GM23338 (cell line): ENCODE results near the gene NFATC3. TPM values are rescaled to one million over a fixed set of nuclear protein-coding genes. Genes with fewer than 3 reads are reported as not detected.

Source experiments
- ATAC-seq: fragments of 200-7000 bp; cut with Tn5 transposase; 3 replicates; pipeline ENCODE4 v1.9.1; 2020
- DNase-seq: peaks from one replicate; pipeline ENCODE4 v3.0.0-alpha.2; 2015; ENCODE audit warnings: low spot score
- H2AFZ ChIP-seq: fragments of 200-600 bp; sonication (generic); 2 replicates; pipeline ENCODE4 v1.8.0; 2016; ENCODE audit warnings: antibody characterized with exemption, mild to moderate bottlenecking, moderate library complexity
- H3F3A ChIP-seq: fragments of 200-600 bp; sonication (generic); replicated peaks from 2 replicates; pipeline ENCODE4 v1.8.0; 2017; ENCODE audit warnings: antibody characterized with exemption, mixed run types, low read depth
- H3K27ac ChIP-seq: fragments of 200-600 bp; sonication (generic); 2 replicates; pipeline ENCODE4 v1.6.1; 2016; ENCODE audit warnings: low read depth
- H3K27me3 ChIP-seq: fragments of 200-600 bp; sonication (generic); 2 replicates; pipeline ENCODE4 v1.8.0; 2016; ENCODE audit warnings: mild to moderate bottlenecking, mixed run types, moderate library complexity; ENCODE audit not compliant: insufficient read depth
- H3K36me3 ChIP-seq: fragments of 200-600 bp; sonication (generic); 2 replicates; pipeline ENCODE4 v1.8.0; 2016; ENCODE audit warnings: mild to moderate bottlenecking; ENCODE audit not compliant: insufficient read depth
- H3K4me1 ChIP-seq: fragments of 200-600 bp; sonication (generic); 2 replicates; pipeline ENCODE4 v1.8.0; 2016; ENCODE audit warnings: mild to moderate bottlenecking, moderate library complexity; ENCODE audit not compliant: insufficient read depth
- H3K4me2 ChIP-seq: fragments of 200-600 bp; sonication (generic); 2 replicates; pipeline ENCODE4 v1.7.1; 2017; ENCODE audit warnings: mixed run types
- H3K4me3 ChIP-seq: fragments of 200-600 bp; sonication (generic); 2 replicates; pipeline ENCODE4 v1.6.1; 2016; ENCODE audit warnings: mixed run types
- H3K79me2 ChIP-seq: fragments of 200-600 bp; sonication (generic); replicated peaks from 2 replicates; pipeline ENCODE4 v1.8.0; 2017; ENCODE audit warnings: mild to moderate bottlenecking; ENCODE audit not compliant: insufficient read depth
- H3K9me2 ChIP-seq: fragments of 200-600 bp; sonication (generic); 2 replicates; pipeline ENCODE4 v1.8.0; 2017; ENCODE audit not compliant: insufficient read depth
- H4K20me1 ChIP-seq: fragments of 200-600 bp; sonication (generic); replicated peaks from 2 replicates; pipeline ENCODE4 v1.8.0; 2017; ENCODE audit warnings: mild to moderate bottlenecking; ENCODE audit not compliant: insufficient read depth
- H3K27ac Mint-ChIP-seq: 2 replicates; pipeline ENCODE4 v1.8.0; 2020; ENCODE audit warnings: inconsistent platforms, mild to moderate bottlenecking, moderate library complexity, mixed read lengths
- H3K27me3 Mint-ChIP-seq: 3 replicates; pipeline ENCODE4 v1.8.0; 2022; ENCODE audit warnings: low read depth, mild to moderate bottlenecking, moderate library complexity, mixed read lengths, inconsistent platforms; ENCODE audit not compliant: insufficient read depth, poor library complexity
- H3K36me3 Mint-ChIP-seq: 3 replicates; pipeline ENCODE4 v1.8.0; 2021; ENCODE audit warnings: low read depth, mild to moderate bottlenecking, inconsistent platforms, moderate library complexity, mixed read lengths
- H3K4me1 Mint-ChIP-seq: 3 replicates; pipeline ENCODE4 v1.8.0; 2020; ENCODE audit warnings: mild to moderate bottlenecking, inconsistent platforms, mixed read lengths
- H3K4me3 Mint-ChIP-seq: 3 replicates; pipeline ENCODE4 v1.8.0; 2021; ENCODE audit warnings: moderate library complexity, mild to moderate bottlenecking, inconsistent platforms, mixed read lengths
- H3K9me3 Mint-ChIP-seq: 3 replicates; pipeline ENCODE4 v1.8.0; 2020; ENCODE audit warnings: moderate library complexity, mild to moderate bottlenecking, inconsistent platforms, mixed read lengths
- CREB1 ChIP-seq: fragments of 250-450 bp; sonication (Bioruptor Pico); IDR thresholded peaks from 2 replicates; pipeline ENCODE4 v1.5.0; 2020; ENCODE audit warnings: low read depth, mild to moderate bottlenecking, moderate library complexity
- CTCF ChIP-seq, 2 experiments: fragments of 200-600 bp in 1 of 2; sonication (generic) in 1 of 2; conservative IDR thresholded peaks; 2 replicates each; pipeline versions ENCODE4 v1.5.1 to v1.6.1; 2016 to 2017; ENCODE audit warnings: antibody characterized with exemption in 2 of 2, low read depth in 2 of 2, mild to moderate bottlenecking in 2 of 2, moderate library complexity in 1 of 2
- EZH2 ChIP-seq: fragments of 200-600 bp; sonication (generic); IDR thresholded peaks from one replicate; pipeline ENCODE4 v1.8.0; 2017; ENCODE audit warnings: antibody characterized with exemption, mild to moderate bottlenecking, low read depth; ENCODE audit not compliant: unreplicated experiment
- EZH2phosphoT487 ChIP-seq: fragments of 200-600 bp; sonication (generic); IDR thresholded peaks from one replicate; pipeline ENCODE4 v1.8.1; 2018; ENCODE audit warnings: antibody characterized with exemption; ENCODE audit not compliant: unreplicated experiment
- JUNB ChIP-seq: IDR thresholded peaks from one replicate; pipeline ENCODE4 v1.6.1; 2016; ENCODE audit warnings: antibody characterized with exemption; ENCODE audit not compliant: unreplicated experiment
- NANOG ChIP-seq: IDR thresholded peaks from 2 replicates; pipeline ENCODE4 v1.6.1; 2016; ENCODE audit warnings: antibody characterized with exemption, borderline replicate concordance
- POLR2AphosphoS5 ChIP-seq: IDR thresholded peaks from 2 replicates; pipeline ENCODE4 v1.6.1; 2016; ENCODE audit warnings: antibody characterized with exemption, low read depth
- STAT1 ChIP-seq: IDR thresholded peaks from one replicate; pipeline ENCODE4 v1.6.1; 2016; ENCODE audit warnings: antibody characterized with exemption; ENCODE audit not compliant: unreplicated experiment
- ZNF114 ChIP-seq: fragments of 250-450 bp; sonication (Bioruptor Pico); IDR thresholded peaks from 2 replicates; pipeline ENCODE4 v1.5.0; 2020; ENCODE audit warnings: mild to moderate bottlenecking, moderate library complexity
- ZNF331 ChIP-seq: fragments of 250-450 bp; sonication (Bioruptor Pico); IDR thresholded peaks from 2 replicates; pipeline ENCODE4 v1.5.0; 2020; ENCODE audit warnings: low read depth, mild to moderate bottlenecking, moderate library complexity
- polyA plus RNA-seq: library from polyadenylated mRNA; unstranded; fragments of >200 nt; fragmentation: Nextera tagmentation; extraction: Ambion mirVana; gene quantifications from 2 replicates; pipeline ENCODE4 v1.2.1, GENCODE V29; 2016
- total RNA-seq: library from RNA; depleted of rRNA; stranded (reverse); fragments of >200 nt; shearing (Covaris generic); gene quantifications from 2 replicates; pipeline ENCODE4 v1.2.3, GENCODE V29; 2014
- TF ChIP-seq, protein P1 (sequence below): IDR thresholded peaks from 2 replicates; pipeline ENCODE4 v1.6.1; 2016; ENCODE audit warnings: antibody characterized with exemption
- TF ChIP-seq, protein P2 (sequence below): fragments of 250-450 bp; sonication (Bioruptor Pico); IDR thresholded peaks from 2 replicates; pipeline ENCODE4 v1.5.0; 2020; ENCODE audit warnings: mild to moderate bottlenecking, moderate library complexity
- TF ChIP-seq, protein P3 (sequence below): IDR thresholded peaks from one replicate; pipeline ENCODE4 v1.6.1; 2018; ENCODE audit warnings: antibody characterized with exemption; ENCODE audit not compliant: unreplicated experiment

The NFATC3 gene
- total and polyA plus RNA-seq, 2 experiments from 2014 or later = 9.2 to 40.9 TPM

DNA sequence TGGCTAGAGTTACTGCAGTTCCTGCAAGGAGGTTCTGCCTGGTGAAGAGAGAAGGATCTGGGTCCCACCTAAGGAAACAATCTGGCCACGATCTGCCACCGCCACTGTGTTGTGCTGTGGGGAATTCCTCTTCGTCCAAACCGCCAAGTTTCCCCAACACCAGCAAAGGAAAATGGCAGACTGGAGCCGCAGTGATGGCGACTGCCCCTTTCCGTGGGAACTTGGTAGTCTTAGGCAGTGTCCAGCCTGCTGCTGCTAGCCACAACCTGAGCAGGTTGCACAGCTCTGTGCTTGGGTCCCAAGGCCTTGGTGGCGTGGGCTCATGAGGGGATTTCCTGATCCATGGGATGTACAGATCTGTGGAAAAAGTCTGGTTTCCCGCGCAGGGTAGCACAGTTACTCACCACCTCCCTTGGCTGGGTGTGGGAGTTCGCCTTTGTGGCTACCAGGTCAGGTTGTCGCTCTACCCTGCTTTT is 28.6 kb downstream of the NFATC3 start:
- Histone ChIP-seq H3K4me1 (no peaks in the 10 kb centered on the region), H3K79me2 (peaks cover 98% of the 10 kb centered on the region), H2AFZ (no peak overlapping the region), H3K27ac (no peak overlapping the region), H3F3A (no peaks in the 10 kb centered on the region), H3K36me3 (no peaks in the 10 kb centered on the region), H3K4me3 (no peak overlapping the region), H3K9me2 (no peaks in the 10 kb centered on the region), H3K4me2 (no peak overlapping the region), H4K20me1 (peaks cover 48% of the 10 kb centered on the region), H3K27me3 (no peaks in the 10 kb centered on the region)
- TF ChIP-seq CREB1 (CRISPR knock-in tag) = no peak
- no peak for TF ChIP-seq POLR2AphosphoS5
- no peak for TF ChIP-seq JUNB
- no peak for TF ChIP-seq ZNF114 (CRISPR knock-in tag)
- no peak for TF ChIP-seq STAT1
- TF ChIP-seq, protein P1, sequence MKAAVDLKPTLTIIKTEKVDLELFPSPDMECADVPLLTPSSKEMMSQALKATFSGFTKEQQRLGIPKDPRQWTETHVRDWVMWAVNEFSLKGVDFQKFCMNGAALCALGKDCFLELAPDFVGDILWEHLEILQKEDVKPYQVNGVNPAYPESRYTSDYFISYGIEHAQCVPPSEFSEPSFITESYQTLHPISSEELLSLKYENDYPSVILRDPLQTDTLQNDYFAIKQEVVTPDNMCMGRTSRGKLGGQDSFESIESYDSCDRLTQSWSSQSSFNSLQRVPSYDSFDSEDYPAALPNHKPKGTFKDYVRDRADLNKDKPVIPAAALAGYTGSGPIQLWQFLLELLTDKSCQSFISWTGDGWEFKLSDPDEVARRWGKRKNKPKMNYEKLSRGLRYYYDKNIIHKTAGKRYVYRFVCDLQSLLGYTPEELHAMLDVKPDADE = no peak
- TF ChIP-seq CTCF (conservative IDR thresholded peaks at IDR 0.05; ENCODE audit: low read depth in 2 of 2) = no peak
- TF ChIP-seq ZNF331 (CRISPR knock-in tag) = no peak
- TF ChIP-seq, protein P2, sequence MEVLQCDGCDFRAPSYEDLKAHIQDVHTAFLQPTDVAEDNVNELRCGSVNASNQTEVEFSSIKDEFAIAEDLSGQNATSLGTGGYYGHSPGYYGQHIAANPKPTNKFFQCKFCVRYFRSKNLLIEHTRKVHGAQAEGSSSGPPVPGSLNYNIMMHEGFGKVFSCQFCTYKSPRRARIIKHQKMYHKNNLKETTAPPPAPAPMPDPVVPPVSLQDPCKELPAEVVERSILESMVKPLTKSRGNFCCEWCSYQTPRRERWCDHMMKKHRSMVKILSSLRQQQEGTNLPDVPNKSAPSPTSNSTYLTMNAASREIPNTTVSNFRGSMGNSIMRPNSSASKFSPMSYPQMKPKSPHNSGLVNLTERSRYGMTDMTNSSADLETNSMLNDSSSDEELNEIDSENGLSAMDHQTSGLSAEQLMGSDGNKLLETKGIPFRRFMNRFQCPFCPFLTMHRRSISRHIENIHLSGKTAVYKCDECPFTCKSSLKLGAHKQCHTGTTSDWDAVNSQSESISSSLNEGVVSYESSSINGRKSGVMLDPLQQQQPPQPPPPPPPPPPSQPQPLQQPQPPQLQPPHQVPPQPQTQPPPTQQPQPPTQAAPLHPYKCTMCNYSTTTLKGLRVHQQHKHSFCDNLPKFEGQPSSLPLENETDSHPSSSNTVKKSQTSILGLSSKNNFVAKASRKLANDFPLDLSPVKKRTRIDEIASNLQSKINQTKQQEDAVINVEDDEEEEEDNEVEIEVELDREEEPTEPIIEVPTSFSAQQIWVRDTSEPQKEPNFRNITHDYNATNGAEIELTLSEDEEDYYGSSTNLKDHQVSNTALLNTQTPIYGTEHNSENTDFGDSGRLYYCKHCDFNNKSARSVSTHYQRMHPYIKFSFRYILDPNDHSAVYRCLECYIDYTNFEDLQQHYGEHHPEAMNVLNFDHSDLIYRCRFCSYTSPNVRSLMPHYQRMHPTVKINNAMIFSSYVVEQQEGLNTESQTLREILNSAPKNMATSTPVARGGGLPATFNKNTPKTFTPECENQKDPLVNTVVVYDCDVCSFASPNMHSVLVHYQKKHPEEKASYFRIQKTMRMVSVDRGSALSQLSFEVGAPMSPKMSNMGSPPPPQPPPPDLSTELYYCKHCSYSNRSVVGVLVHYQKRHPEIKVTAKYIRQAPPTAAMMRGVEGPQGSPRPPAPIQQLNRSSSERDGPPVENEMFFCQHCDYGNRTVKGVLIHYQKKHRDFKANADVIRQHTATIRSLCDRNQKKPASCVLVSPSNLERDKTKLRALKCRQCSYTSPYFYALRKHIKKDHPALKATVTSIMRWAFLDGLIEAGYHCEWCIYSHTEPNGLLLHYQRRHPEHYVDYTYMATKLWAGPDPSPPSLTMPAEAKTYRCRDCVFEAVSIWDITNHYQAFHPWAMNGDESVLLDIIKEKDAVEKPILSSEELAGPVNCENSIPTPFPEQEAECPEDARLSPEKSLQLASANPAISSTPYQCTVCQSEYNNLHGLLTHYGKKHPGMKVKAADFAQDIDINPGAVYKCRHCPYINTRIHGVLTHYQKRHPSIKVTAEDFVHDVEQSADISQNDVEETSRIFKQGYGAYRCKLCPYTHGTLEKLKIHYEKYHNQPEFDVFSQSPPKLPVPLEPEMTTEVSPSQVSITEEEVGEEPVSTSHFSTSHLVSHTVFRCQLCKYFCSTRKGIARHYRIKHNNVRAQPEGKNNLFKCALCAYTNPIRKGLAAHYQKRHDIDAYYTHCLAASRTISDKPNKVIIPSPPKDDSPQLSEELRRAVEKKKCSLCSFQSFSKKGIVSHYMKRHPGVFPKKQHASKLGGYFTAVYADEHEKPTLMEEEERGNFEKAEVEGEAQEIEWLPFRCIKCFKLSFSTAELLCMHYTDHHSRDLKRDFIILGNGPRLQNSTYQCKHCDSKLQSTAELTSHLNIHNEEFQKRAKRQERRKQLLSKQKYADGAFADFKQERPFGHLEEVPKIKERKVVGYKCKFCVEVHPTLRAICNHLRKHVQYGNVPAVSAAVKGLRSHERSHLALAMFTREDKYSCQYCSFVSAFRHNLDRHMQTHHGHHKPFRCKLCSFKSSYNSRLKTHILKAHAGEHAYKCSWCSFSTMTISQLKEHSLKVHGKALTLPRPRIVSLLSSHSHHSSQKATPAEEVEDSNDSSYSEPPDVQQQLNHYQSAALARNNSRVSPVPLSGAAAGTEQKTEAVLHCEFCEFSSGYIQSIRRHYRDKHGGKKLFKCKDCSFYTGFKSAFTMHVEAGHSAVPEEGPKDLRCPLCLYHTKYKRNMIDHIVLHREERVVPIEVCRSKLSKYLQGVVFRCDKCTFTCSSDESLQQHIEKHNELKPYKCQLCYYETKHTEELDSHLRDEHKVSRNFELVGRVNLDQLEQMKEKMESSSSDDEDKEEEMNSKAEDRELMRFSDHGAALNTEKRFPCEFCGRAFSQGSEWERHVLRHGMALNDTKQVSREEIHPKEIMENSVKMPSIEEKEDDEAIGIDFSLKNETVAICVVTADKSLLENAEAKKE (CRISPR knock-in tag) = no peak
- TF ChIP-seq, protein P3, sequence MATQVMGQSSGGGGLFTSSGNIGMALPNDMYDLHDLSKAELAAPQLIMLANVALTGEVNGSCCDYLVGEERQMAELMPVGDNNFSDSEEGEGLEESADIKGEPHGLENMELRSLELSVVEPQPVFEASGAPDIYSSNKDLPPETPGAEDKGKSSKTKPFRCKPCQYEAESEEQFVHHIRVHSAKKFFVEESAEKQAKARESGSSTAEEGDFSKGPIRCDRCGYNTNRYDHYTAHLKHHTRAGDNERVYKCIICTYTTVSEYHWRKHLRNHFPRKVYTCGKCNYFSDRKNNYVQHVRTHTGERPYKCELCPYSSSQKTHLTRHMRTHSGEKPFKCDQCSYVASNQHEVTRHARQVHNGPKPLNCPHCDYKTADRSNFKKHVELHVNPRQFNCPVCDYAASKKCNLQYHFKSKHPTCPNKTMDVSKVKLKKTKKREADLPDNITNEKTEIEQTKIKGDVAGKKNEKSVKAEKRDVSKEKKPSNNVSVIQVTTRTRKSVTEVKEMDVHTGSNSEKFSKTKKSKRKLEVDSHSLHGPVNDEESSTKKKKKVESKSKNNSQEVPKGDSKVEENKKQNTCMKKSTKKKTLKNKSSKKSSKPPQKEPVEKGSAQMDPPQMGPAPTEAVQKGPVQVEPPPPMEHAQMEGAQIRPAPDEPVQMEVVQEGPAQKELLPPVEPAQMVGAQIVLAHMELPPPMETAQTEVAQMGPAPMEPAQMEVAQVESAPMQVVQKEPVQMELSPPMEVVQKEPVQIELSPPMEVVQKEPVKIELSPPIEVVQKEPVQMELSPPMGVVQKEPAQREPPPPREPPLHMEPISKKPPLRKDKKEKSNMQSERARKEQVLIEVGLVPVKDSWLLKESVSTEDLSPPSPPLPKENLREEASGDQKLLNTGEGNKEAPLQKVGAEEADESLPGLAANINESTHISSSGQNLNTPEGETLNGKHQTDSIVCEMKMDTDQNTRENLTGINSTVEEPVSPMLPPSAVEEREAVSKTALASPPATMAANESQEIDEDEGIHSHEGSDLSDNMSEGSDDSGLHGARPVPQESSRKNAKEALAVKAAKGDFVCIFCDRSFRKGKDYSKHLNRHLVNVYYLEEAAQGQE = no peak
- TF ChIP-seq EZH2 = no peak
- no peak for TF ChIP-seq NANOG
- no peak for TF ChIP-seq EZH2phosphoT487
- no peak for DNase-seq
- peaks cover 3% of the 10 kb centered on the region for H3K27me3 Mint-ChIP-seq
- peaks cover 5% of the 10 kb centered on the region; the same call in 2 of the 3 replicates for H3K4me1 Mint-ChIP-seq
- no peak; the same call in 2 of the 3 replicates for ATAC-seq
- H3K9me3 Mint-ChIP-seq = peaks cover 28% of the 10 kb centered on the region
- H3K4me3 Mint-ChIP-seq = no peak overlapping the region
- peaks cover 22% of the 10 kb centered on the region for H3K36me3 Mint-ChIP-seq
- no peak overlapping the region for H3K27ac Mint-ChIP-seq
